ENCODE results near the gene KCNG2. TPM values are rescaled to one million over a fixed set of nuclear protein-coding genes. Genes with fewer than 3 reads are reported as not detected.
A peak's percentile ranks its signal among the peaks of the same experiment; 100 is the strongest.

Gene KCNG2
- total RNA-seq, 1 donor from 2014 or later, result not detected

DNA sequence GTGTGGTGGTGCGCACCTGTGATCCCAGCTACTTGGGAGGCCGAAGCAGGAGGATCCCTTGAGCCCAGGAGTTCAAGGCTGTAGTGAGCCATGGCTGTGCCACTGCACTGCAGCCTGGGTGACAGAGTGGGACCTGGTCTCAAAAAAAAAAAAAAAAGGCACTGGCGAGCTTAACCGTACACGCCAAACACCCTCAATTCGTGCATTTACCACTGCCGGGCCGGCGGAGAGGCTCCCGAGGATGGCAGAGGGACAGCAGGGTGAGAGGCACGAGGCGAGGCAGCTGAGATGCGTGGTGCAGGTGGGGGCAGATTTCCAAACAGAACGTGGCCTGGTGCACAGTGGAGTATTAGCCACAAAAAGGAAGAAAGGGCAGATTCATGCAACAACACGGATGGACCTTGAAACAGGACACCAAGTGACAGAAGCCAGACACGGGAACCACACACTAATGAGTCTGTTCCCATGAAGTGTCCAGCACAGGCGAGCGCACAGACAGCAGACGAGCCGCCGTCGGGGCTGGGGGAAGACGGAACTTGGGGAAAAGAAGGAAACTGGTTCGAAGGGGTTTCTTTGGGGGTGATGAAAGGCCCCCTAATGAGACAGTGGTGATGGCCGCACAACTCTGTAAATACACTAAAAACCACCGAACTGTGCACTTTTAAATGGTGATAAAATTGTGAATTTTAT lies 126.3 kb downstream of the KCNG2 start:
- peak overlapping the region; percentile 27 for H3K27ac Mint-ChIP-seq (ENCODE audit: unreplicated experiment)
- no peak overlapping the region for H3K4me3 Mint-ChIP-seq
- TF ChIP-seq, protein P1, sequence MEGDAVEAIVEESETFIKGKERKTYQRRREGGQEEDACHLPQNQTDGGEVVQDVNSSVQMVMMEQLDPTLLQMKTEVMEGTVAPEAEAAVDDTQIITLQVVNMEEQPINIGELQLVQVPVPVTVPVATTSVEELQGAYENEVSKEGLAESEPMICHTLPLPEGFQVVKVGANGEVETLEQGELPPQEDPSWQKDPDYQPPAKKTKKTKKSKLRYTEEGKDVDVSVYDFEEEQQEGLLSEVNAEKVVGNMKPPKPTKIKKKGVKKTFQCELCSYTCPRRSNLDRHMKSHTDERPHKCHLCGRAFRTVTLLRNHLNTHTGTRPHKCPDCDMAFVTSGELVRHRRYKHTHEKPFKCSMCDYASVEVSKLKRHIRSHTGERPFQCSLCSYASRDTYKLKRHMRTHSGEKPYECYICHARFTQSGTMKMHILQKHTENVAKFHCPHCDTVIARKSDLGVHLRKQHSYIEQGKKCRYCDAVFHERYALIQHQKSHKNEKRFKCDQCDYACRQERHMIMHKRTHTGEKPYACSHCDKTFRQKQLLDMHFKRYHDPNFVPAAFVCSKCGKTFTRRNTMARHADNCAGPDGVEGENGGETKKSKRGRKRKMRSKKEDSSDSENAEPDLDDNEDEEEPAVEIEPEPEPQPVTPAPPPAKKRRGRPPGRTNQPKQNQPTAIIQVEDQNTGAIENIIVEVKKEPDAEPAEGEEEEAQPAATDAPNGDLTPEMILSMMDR (conservative IDR thresholded peaks at IDR 0.05), result no peak
- peaks cover 26% of the 10 kb centered on the region for H3K36me3 Mint-ChIP-seq (ENCODE audit: low read depth)
- DNase-seq (ENCODE audit: low read depth, low spot score), result no peak
- H3K4me1 Mint-ChIP-seq, result no peaks in the 10 kb centered on the region
- H3K27me3 Mint-ChIP-seq (ENCODE audit: low read depth), result no peaks in the 10 kb centered on the region
- H3K9me3 Mint-ChIP-seq, result peaks cover 3% of the 10 kb centered on the region

DNA sequence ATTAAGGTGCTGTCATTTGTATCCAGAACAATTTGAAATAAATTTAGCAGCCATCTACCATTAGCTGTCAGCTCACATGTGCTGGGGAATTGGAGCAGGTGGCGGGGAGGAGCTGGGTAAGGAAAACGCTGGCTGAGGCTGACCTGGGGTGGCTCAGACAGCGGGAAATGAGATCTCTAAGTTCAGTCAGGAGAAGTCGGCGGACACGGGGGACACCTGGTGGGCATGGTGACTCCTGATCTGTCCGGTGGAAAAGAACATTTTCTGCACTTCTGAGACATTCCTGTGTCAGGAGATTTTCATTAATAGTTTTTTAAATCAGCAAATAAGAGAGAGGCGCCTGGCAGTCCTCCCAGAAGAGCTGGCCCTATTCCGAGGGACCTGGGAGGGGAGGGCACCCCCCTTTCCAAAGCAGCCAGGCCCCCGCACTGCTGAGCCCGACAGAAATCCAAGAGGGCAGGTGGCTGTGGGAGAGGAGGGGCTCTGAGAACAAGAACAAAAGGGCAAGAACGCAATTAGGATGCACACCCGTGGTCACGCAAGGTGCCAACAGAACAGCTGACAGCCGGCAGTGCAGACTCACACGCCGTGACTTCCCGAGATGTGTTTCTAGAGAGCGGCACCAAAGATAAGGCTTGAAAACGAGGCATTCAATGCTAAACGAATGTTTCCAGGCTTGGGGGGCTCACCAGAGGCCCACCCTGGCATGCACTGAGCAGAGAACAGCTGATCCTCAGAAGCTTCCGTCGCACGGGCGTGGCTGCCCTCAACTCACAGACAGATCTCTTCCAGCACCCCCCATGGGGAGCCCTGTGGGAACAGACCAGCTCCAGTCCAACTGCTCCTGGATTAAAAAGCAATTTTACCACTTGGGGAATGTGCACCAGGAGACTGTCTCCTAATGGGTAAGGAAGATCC lies 127.3 kb downstream of the KCNG2 start:
- H3K4me3 Mint-ChIP-seq, result no peak overlapping the region
- peaks cover 33% of the 10 kb centered on the region for H3K36me3 Mint-ChIP-seq (ENCODE audit: low read depth)
- H3K4me1 Mint-ChIP-seq, result no peaks in the 10 kb centered on the region
- no peak for DNase-seq (ENCODE audit: low read depth, low spot score)
- no peaks in the 10 kb centered on the region for H3K27me3 Mint-ChIP-seq (ENCODE audit: low read depth)
- no peak overlapping the region for H3K27ac Mint-ChIP-seq (ENCODE audit: unreplicated experiment)
- TF ChIP-seq, protein P1 (conservative IDR thresholded peaks at IDR 0.05), result no peak
- H3K9me3 Mint-ChIP-seq, result peaks cover 6% of the 10 kb centered on the region

DNA sequence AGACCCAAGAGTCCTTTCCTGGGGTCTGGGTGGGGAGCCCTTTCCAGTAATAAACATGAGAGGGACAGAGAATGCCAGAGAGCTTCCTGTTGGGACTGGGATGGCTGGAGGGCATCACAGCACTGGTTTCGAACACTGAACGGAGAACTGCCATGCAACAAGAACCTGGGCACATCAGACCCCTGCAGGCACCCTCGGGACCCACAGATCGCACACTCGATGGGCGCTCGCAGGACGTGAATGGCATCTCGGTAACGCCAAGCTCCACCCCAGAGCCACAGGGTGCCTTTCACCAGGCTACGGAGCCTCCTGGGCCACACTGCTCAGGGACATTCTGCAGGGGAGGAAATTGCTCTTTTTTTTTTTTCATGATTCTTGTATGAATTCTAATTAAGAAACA lies 128.6 kb downstream of the KCNG2 start:
- no peaks in the 10 kb centered on the region for H3K4me1 Mint-ChIP-seq
- H3K9me3 Mint-ChIP-seq, result peaks cover 9% of the 10 kb centered on the region
- DNase-seq (ENCODE audit: low read depth, low spot score), result no peak
- peaks cover 40% of the 10 kb centered on the region for H3K36me3 Mint-ChIP-seq (ENCODE audit: low read depth)
- no peak overlapping the region for H3K4me3 Mint-ChIP-seq
- TF ChIP-seq, protein P1 (conservative IDR thresholded peaks at IDR 0.05), result no peak
- H3K27ac Mint-ChIP-seq (ENCODE audit: unreplicated experiment), result no peak overlapping the region
- no peaks in the 10 kb centered on the region for H3K27me3 Mint-ChIP-seq (ENCODE audit: low read depth)

DNA sequence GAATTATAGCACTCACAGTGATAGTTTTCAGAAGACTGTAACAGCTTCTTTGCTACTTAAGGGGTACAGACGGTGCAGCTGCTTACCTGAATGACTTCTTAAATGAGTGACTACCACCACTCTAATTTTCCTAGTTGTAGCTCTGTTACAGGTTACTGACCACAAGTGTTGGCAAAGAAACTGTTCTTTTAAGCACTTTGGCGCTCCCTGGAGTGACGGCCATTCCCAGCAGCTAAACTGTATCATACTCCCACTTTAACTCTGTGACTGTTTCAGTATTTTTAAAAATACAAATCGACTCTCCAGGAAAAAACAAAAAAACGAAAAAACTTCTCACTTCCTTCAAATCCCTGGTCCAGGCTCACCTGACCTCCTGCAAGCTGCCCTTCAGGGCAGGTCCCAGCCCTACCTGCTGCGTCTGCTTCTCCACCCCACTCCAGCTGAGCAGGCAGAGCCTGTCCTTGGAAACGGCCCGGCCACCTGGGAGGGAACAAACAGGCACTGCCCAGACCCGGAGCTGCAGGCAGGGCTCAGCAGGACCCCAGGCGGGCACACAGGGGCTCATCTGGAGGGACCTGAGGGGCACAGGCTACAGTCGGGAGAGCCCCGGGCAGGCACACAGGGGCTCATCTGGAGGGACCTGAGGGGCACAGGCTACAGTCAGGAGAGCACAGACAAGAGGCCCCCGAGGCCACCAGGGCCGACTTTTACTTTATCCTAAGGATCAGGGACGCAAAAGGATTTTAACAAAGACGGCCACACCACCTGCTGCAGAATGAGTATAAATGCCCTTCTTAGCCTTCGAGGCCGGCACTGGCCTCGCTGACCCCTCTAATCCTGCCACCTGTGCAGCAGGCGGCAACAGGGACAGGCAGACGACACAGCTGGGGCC lies 129.2 kb downstream of the KCNG2 start:
- H3K9me3 Mint-ChIP-seq, result peaks cover 11% of the 10 kb centered on the region
- H3K27me3 Mint-ChIP-seq (ENCODE audit: low read depth), result no peaks in the 10 kb centered on the region
- H3K4me3 Mint-ChIP-seq, result no peak overlapping the region
- TF ChIP-seq, protein P1 (conservative IDR thresholded peaks at IDR 0.05), result no peak
- H3K4me1 Mint-ChIP-seq, result no peaks in the 10 kb centered on the region
- H3K36me3 Mint-ChIP-seq (ENCODE audit: low read depth), result peaks cover 43% of the 10 kb centered on the region
- DNase-seq (ENCODE audit: low read depth, low spot score), result no peak
- no peak overlapping the region for H3K27ac Mint-ChIP-seq (ENCODE audit: unreplicated experiment)
